ENCODE results near the gene ENGASE. TPM values are rescaled to one million over a fixed set of nuclear protein-coding genes. Genes with fewer than 3 reads are reported as not detected.

Gene ENGASE
- total and polyA plus RNA-seq, 9 of the 15 experiments (the other 6 are each of a cell fraction or from before 2014, with no cell fraction given) = 0.06 to 45.5 (median 13.9) TPM

GRCh38 chr17:79055197-79055596, 19.4 kb upstream of the ENGASE start:
- Histone ChIP-seq H3K9me3 (replicated peaks; ENCODE audit: control insufficient read depth, insufficient read depth, low read depth, low read length) (no peaks in the 10 kb centered on the region), H3K4me1 (replicated peaks in 1 of 2; ENCODE audit: control insufficient read depth in 2 of 2, insufficient read depth in 2 of 2, low read length in 2 of 2) (peaks cover 0 to 3% of the 10 kb centered on the region in 2 experiments; a peak in 2 of 5 replicates), H3K9me1 (ENCODE audit: control insufficient read depth, insufficient read depth, low read length) (no peaks in the 10 kb centered on the region), H3K79me2 (ENCODE audit: control insufficient read depth, insufficient read depth, low read length) (no peaks in the 10 kb centered on the region), H3K4me3 (no peak overlapping the region), H3K9ac (ENCODE audit: insufficient read depth in 1 of 2, low read depth in 2 of 2, low read length in 2 of 2) (no peak overlapping the region), H3K27me3 (ENCODE audit: control insufficient read depth in 2 of 2, insufficient read depth in 2 of 2, low read length in 2 of 2) (peaks cover 0 to 10% of the 10 kb centered on the region in 2 experiments; a peak in 3 of 5 replicates), H3K27ac (ENCODE audit: extremely low read depth, low read depth, low read length) (no peak overlapping the region), H4K20me1 (replicated peaks; ENCODE audit: control insufficient read depth, insufficient read depth, low read length) (no peaks in the 10 kb centered on the region), H2AFZ (ENCODE audit: low read depth, low read length) (no peak overlapping the region), H3K4me2 (ENCODE audit: insufficient read depth, low read length) (no peak overlapping the region), H3K36me3 (ENCODE audit: control insufficient read depth, insufficient read depth, low read length) (no peaks in the 10 kb centered on the region)
- POLR2A ChIA-PET = no interaction called here
- in situ Hi-C loops (cut with MboI) (loop anchor here (25.0 kb wide), 1 partner anchor 332 kb away; no protein-coding TSS in a partner anchor), intact Hi-C loops (cut with micrococcal nuclease) (no loop called here)
- CTCF ChIA-PET (ENCODE audit: low intra/inter-chr PET ratio) = no interaction called here
- BruUV-seq (replicated peaks) = no TSS peak
- no peak for FAIRE-seq
- WGBS (ENCODE audit: insufficient coverage, low coverage, missing lambda C conversion rate) = 0% methylated on average over 5 of the region's 5 CpGs
- no peak for DNase-seq (ENCODE audit: extremely low read depth in 1 of 4, low spot score in 3 of 4)
- ATAC-seq = no peak
- TF ChIP-seq HNRNPLL (IDR thresholded peaks at IDR 0.05; ENCODE audit: low read depth, low read length, poor library complexity, severe bottlenecking) (no peak), ZSCAN32 (CRISPR knock-in tag; IDR thresholded peaks at IDR 0.05) (no peak), GTF3C2 (IDR thresholded peaks at IDR 0.05; ENCODE audit: borderline replicate concordance, extremely low read depth, insufficient read length) (no peak), ZNF586 (CRISPR knock-in tag; conservative IDR thresholded peaks at IDR 0.05) (no peak), ZNF449 (CRISPR knock-in tag; IDR thresholded peaks at IDR 0.05) (no peak), PHF20 (IDR thresholded peaks at IDR 0.05; ENCODE audit: partially characterized antibody) (no peak), ZNF431 (CRISPR knock-in tag; IDR thresholded peaks at IDR 0.05) (no peak), REST (IDR thresholded peaks at IDR 0.05; ENCODE audit: borderline replicate concordance) (no peak), REST (CRISPR knock-in tag; IDR thresholded peaks at IDR 0.05; ENCODE audit: low read depth) (no peak), POLR2B (IDR thresholded peaks at IDR 0.05; ENCODE audit: low read depth, partially characterized antibody) (no peak), CSDE1 (IDR thresholded peaks at IDR 0.05) (no peak)
